Activated CD4-positive, alpha-beta T cell treated with anti-CD3 and anti-CD28 coated beads, Interleukin-2, amount 50 U/mL, for 24 hours (primary cell): ENCODE measurements around the gene TMEM150B.

Experiments used
- DNase-seq, 2 donors: peaks; one replicate each; pipeline ENCODE4 v3.0.0-alpha.2; 2020; ENCODE audit warnings: low read depth in 1 of 2, low spot score in 1 of 2

The TMEM150B gene

GRCh38 chr19:55325172-55325571 lies at the start of gene TMEM150B:
TSS of gene TMEM150B (minus strand) at chr19:55325341. CDS start at chr19:55321036, 4,305 bp downstream.
- DNase-seq, result no peak

GRCh38 chr19:55373993-55374757 lies 49.0 kb upstream of the TMEM150B start:
- no peak for DNase-seq

- no peak for DNase-seq
Observed at GRCh38 chr19:55373306-55373992, 48.3 kb upstream of the TMEM150B start.

- no peak for DNase-seq
Observed at GRCh38 chr19:55372316-55373081, 47.4 kb upstream of the TMEM150B start.

- DNase-seq, result no peak
Observed at GRCh38 chr19:55370305-55370988, 45.3 kb upstream of the TMEM150B start, which contains the start of gene IL11. TSS of gene IL11 (minus strand) at chr19:55370463. CDS start at chr19:55370310, 153 bp downstream.

GRCh38 chr19:55369653-55370304 lies 44.6 kb upstream of the TMEM150B start:
- no peak for DNase-seq

GRCh38 chr19:55368701-55369563 lies 43.8 kb upstream of the TMEM150B start:
- DNase-seq, result no peak

- DNase-seq, result no peak
Observed at GRCh38 chr19:55368106-55368505, 43.0 kb upstream of the TMEM150B start.

- no peak for DNase-seq
Observed at GRCh38 chr19:55366790-55367189, 41.6 kb upstream of the TMEM150B start.

GRCh38 chr19:55365964-55366363 lies 40.8 kb upstream of the TMEM150B start:
- DNase-seq, result no peak

GRCh38 chr19:55365245-55365644 lies 40.1 kb upstream of the TMEM150B start:
- DNase-seq, result no peak

- DNase-seq, result no peak
Observed at GRCh38 chr19:55362990-55363716, 38.0 kb upstream of the TMEM150B start, which contains the start of gene GARIN5B. TSS of gene GARIN5B (minus strand) at chr19:55363260. CDS start at chr19:55363066, 194 bp downstream.

GRCh38 chr19:55362174-55362989 lies 37.2 kb upstream of the TMEM150B start:
- DNase-seq, result no peak

GRCh38 chr19:55360902-55361301 lies 35.8 kb upstream of the TMEM150B start:
- DNase-seq, result no peak

GRCh38 chr19:55358943-55359908 lies 34.1 kb upstream of the TMEM150B start:
- DNase-seq, result no peak

- DNase-seq, result no peak
Observed at GRCh38 chr19:55358493-55358892, 33.4 kb upstream of the TMEM150B start.
